ENCODE data around the gene AP2A2.

The AP2A2 gene

DNA sequence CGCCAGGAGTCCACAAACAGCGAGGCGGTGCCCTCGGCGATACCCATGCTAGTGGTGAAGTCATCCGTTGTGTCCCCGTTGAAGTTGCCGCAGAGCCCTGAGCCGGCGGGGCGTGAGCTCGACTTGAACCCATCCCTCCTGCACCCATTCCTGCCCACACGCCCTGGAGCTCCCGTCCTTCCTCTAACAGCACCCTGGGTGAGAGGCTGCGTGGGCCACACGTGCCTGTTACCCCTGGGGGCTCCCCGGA lies 102.5 kb downstream of the AP2A2 start:
- no peak for DNase-seq (ENCODE audit: low spot score)
- TF ChIP-seq, protein P1, sequence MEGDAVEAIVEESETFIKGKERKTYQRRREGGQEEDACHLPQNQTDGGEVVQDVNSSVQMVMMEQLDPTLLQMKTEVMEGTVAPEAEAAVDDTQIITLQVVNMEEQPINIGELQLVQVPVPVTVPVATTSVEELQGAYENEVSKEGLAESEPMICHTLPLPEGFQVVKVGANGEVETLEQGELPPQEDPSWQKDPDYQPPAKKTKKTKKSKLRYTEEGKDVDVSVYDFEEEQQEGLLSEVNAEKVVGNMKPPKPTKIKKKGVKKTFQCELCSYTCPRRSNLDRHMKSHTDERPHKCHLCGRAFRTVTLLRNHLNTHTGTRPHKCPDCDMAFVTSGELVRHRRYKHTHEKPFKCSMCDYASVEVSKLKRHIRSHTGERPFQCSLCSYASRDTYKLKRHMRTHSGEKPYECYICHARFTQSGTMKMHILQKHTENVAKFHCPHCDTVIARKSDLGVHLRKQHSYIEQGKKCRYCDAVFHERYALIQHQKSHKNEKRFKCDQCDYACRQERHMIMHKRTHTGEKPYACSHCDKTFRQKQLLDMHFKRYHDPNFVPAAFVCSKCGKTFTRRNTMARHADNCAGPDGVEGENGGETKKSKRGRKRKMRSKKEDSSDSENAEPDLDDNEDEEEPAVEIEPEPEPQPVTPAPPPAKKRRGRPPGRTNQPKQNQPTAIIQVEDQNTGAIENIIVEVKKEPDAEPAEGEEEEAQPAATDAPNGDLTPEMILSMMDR (IDR thresholded peaks at IDR 0.05; ENCODE audit: extremely low read depth, missing control alignments) = no peak

DNA sequence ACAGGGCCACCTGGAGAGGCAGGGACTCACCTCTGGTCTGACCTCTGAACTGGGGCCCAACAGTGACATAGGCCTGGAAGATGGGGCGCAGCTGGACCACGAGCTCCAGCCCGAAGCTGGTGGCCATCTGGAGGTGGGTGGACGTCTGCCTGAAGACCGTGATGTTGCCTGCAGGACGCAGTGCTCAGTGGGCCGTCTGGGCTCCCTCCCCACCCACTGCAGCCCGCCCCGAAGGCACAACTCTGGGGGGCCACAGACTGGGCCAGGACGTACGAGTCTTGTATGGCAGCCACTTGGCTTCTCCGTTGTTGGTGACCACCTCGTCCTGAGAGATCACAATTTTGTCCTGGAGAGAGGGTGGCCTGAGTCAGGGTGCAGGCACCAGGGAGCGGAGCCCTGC lies 102.9 kb downstream of the AP2A2 start:
- TF ChIP-seq, protein P1 (IDR thresholded peaks at IDR 0.05; ENCODE audit: extremely low read depth, missing control alignments) = no peak
- no peak for DNase-seq (ENCODE audit: low spot score)

- TF ChIP-seq, protein P1 (IDR thresholded peaks at IDR 0.05; ENCODE audit: extremely low read depth, missing control alignments) = no peak
- no peak for DNase-seq (ENCODE audit: low spot score)
Measured at GRCh38 chr11:1029051-1029450, 103.4 kb downstream of the AP2A2 start.

DNA sequence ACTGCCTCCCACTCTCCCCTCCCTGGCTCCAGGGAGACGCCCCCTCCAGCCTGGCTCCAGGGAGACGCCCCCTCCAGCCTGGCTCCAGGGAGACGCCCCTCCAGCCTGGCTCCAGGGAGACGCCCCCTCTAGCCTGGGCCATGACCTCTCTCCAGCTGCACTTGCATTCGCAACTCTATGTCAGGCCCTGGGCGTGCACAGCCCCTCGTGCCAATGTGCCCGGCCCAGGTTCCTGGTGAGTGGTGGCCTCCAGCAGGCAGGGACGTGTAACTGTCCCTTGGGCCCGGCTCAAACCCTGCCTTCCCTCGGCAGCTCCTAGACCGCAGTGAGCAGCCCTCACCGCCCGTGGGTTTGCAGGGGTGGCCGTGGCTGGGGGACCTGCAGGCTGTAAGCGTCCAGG lies 104.0 kb downstream of the AP2A2 start:
- no peak for DNase-seq (ENCODE audit: low spot score)
- TF ChIP-seq, protein P1 (IDR thresholded peaks at IDR 0.05; ENCODE audit: extremely low read depth, missing control alignments) = no peak

DNA sequence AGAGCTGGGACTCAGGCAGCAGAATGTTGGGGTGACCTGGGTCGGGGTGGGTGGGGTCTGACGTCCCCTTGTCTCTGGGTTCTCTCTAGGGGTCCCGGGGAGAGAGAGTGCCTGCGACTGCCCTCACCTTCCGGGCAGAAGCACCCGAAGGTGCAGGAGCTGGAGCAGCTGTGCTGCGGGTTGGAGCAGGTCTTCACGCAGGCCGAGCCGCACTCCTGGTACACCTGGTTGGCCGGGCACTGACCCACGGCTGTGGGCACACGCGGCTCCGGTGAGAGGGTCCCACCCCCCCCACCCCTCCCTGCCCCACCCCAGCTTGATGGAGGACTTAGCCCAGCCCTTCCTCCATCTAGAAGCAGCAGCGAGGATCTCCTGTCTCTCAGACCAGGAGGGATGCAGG lies 104.4 kb downstream of the AP2A2 start:
- DNase-seq (ENCODE audit: low spot score) = no peak
- TF ChIP-seq, protein P1 (IDR thresholded peaks at IDR 0.05; ENCODE audit: extremely low read depth, missing control alignments) = no peak

GRCh38 chr11:1030556-1030955 lies 104.9 kb downstream of the AP2A2 start:
- DNase-seq (ENCODE audit: low spot score) = no peak
- TF ChIP-seq, protein P1 (IDR thresholded peaks at IDR 0.05; ENCODE audit: extremely low read depth, missing control alignments) = no peak

GRCh38 chr11:1031121-1031899 lies 105.6 kb downstream of the AP2A2 start:
- DNase-seq (ENCODE audit: low spot score) = no peak
- TF ChIP-seq, protein P1 (IDR thresholded peaks at IDR 0.05; ENCODE audit: extremely low read depth, missing control alignments) = no peak
